Small intestine (tissue), 7 donors: ENCODE results near the gene TCFL5. TPM values are rescaled to one million over a fixed set of nuclear protein-coding genes. Genes with fewer than 3 reads are reported as not detected.

Experiments
- DNase-seq, 2 donors: peaks; one replicate each; pipeline versions ENCODE4 v3.0.0 to v3.0.0-alpha.2; 2013
- FAIRE-seq: peaks from 2 replicates; lab custom pipeline; 2012; peaks lifted over from hg19 to GRCh38; lab: Jason Lieb, UNC
- H3K27ac ChIP-seq, 3 donors: one replicate each; pipeline ENCODE4 v1.5.1; 2013; ENCODE audit warnings: low read length in 2 of 3, mild to moderate bottlenecking in 2 of 3, control low read depth in 1 of 3, inconsistent platforms in 1 of 3, low read depth in 1 of 3, moderate library complexity in 1 of 3
- H3K27me3 ChIP-seq, 3 donors: one replicate each; pipeline ENCODE4 v1.6.1; 2013; ENCODE audit warnings: low read length in 3 of 3, inconsistent platforms in 1 of 3; ENCODE audit not compliant: control insufficient read depth in 3 of 3, insufficient read depth in 3 of 3
- H3K36me3 ChIP-seq, 3 donors: one replicate each; pipeline ENCODE4 v1.6.1; 2013; ENCODE audit warnings: low read length in 3 of 3, inconsistent platforms in 1 of 3, low read depth in 1 of 3, mild to moderate bottlenecking in 1 of 3, moderate library complexity in 1 of 3; ENCODE audit not compliant: control insufficient read depth in 3 of 3, insufficient read depth in 2 of 3
- H3K4me1 ChIP-seq, 3 donors: one replicate each; pipeline ENCODE4 v1.6.1; 2013; ENCODE audit warnings: low read length in 2 of 3, inconsistent platforms in 1 of 3, low read depth in 1 of 3, mild to moderate bottlenecking in 1 of 3, moderate library complexity in 1 of 3; ENCODE audit not compliant: control insufficient read depth in 3 of 3, insufficient read depth in 2 of 3
- H3K4me3 ChIP-seq, 3 donors: one replicate each; pipeline ENCODE4 v1.5.1; 2013; ENCODE audit warnings: low read length in 3 of 3, control low read depth in 1 of 3, inconsistent platforms in 1 of 3, low read depth in 1 of 3, mild to moderate bottlenecking in 1 of 3, moderate library complexity in 1 of 3
- H3K9me3 ChIP-seq, 2 donors: one replicate each; pipeline ENCODE4 v1.6.1; 2013; ENCODE audit warnings: low read depth in 1 of 2, low read length in 1 of 2; ENCODE audit not compliant: control insufficient read depth in 2 of 2, insufficient read depth in 1 of 2
- WGBS, 3 donors: extraction: QIAGEN DNeasy Blood & Tissue Kit; methylation state at CpG; one replicate each; pipeline ENCODE4 v1.1.7; 2013; 5-methylcytosine and 5-hydroxymethylcytosine counted together
- polyA plus RNA-seq, 4 donors: library from polyadenylated mRNA; stranded (reverse) in 3 of 4; unstranded in 1 of 4; fragments of 200-250 nt in 3 of 4; fragments of 120-200 nt in 1 of 4; gene quantifications; one replicate each; pipeline versions ENCODE4 v1.2.1 to v1.2.3, GENCODE V29; 2013
- donor health status: healthy with polysubstance abuse.
- donor health status: control.
- donor health status: control.
- donor health status: Bipolar disorder and iron deficiency.
- donor health status: healthy.

TCFL5 gene
- polyA plus RNA-seq, 4 donors = 4.2 to 5.7 (median 4.6) TPM

GRCh38 chr20:62887152-62887859 lies 25.7 kb upstream of the TCFL5 start:
- FAIRE-seq (no peak), DNase-seq (peak in 1 of 2 donors; percentile 83)
- Histone ChIP-seq H3K4me3 (no peak overlapping the region), H3K36me3 (peaks cover 26 to 58% (median 34%) of the 10 kb centered on the region in 3 donors), H3K27me3 (no peaks in the 10 kb centered on the region), H3K27ac (peak overlapping the region in 1 of 3 donors; percentile 45), H3K4me1 (no peaks in the 10 kb centered on the region), H3K9me3 (no peaks in the 10 kb centered on the region)
- 12 to 56% (median 46%) methylated on average over 13 of the region's 13 CpGs for WGBS, 3 donors

GRCh38 chr20:62886709-62887058 lies 25.1 kb upstream of the TCFL5 start:
- H3K27ac ChIP-seq = peak overlapping the region in 1 of 3 donors; percentile 45
- 69 to 78% (median 72%) methylated on average over 7 of the region's 7 CpGs for WGBS, 3 donors
- no peak for FAIRE-seq

GRCh38 chr20:62885896-62886708 lies 24.5 kb upstream of the TCFL5 start:
- no peaks in the 10 kb centered on the region for H3K9me3 ChIP-seq
- H3K36me3 ChIP-seq = peaks cover 22 to 60% (median 26%) of the 10 kb centered on the region in 3 donors
- H3K4me3 ChIP-seq = no peak overlapping the region
- H3K27ac ChIP-seq = peak overlapping the region in 1 of 3 donors; percentile 57
- DNase-seq (no peak), FAIRE-seq (no peak)
- no peaks in the 10 kb centered on the region for H3K4me1 ChIP-seq
- 66 to 78% (median 75%) methylated on average over 23 of the region's 23 CpGs for WGBS, 3 donors
- H3K27me3 ChIP-seq = no peaks in the 10 kb centered on the region

More at GRCh38 chr20:62886709-62887058, 25.1 kb upstream of the TCFL5 start:
- DNase-seq = no peak
- Histone ChIP-seq H3K27me3 (no peaks in the 10 kb centered on the region), H3K4me3 (no peak overlapping the region), H3K4me1 (no peaks in the 10 kb centered on the region), H3K36me3 (peaks cover 23 to 60% (median 29%) of the 10 kb centered on the region in 3 donors), H3K9me3 (no peaks in the 10 kb centered on the region)

- no peak for DNase-seq
- Histone ChIP-seq H3K36me3 (peaks cover 21 to 61% (median 27%) of the 10 kb centered on the region in 3 donors), H3K9me3 (no peaks in the 10 kb centered on the region), H3K4me1 (no peaks in the 10 kb centered on the region), H3K27ac (peak overlapping the region in 1 of 3 donors; percentile 57), H3K4me3 (no peak overlapping the region), H3K27me3 (no peaks in the 10 kb centered on the region)
- WGBS, 3 donors = 69 to 83% (median 78%) methylated on average over 20 of the region's 20 CpGs
- no peak for FAIRE-seq
Measured at GRCh38 chr20:62885046-62885895, 23.6 kb upstream of the TCFL5 start.

- Histone ChIP-seq H3K36me3 (peaks cover 16 to 61% (median 22%) of the 10 kb centered on the region in 3 donors), H3K27ac (no peak overlapping the region), H3K4me1 (no peaks in the 10 kb centered on the region), H3K4me3 (no peak overlapping the region), H3K27me3 (no peaks in the 10 kb centered on the region), H3K9me3 (no peaks in the 10 kb centered on the region)
- 64 to 80% (median 78%) methylated on average over 8 of the region's 8 CpGs for WGBS, 3 donors
- FAIRE-seq = no peak
- DNase-seq = no peak
Measured at GRCh38 chr20:62884556-62884955, 22.9 kb upstream of the TCFL5 start.

- H3K9me3 ChIP-seq = no peaks in the 10 kb centered on the region
Measured at GRCh38 chr20:62882426-62882825, 20.8 kb upstream of the TCFL5 start.

GRCh38 chr20:62881662-62882395 lies 20.2 kb upstream of the TCFL5 start:
- WGBS, 3 donors = 94 to 96% (median 95%) methylated on average over 46 of the region's 46 CpGs
- no peak overlapping the region for H3K4me3 ChIP-seq
- peaks cover 6 to 43% (median 12%) of the 10 kb centered on the region in 3 donors for H3K36me3 ChIP-seq
- peaks cover 0 to 7% (median 0%) of the 10 kb centered on the region in 3 donors for H3K4me1 ChIP-seq
- no peak overlapping the region for H3K27ac ChIP-seq
- H3K27me3 ChIP-seq = no peaks in the 10 kb centered on the region
- FAIRE-seq (no peak), DNase-seq (no peak)
- H3K9me3 ChIP-seq = no peaks in the 10 kb centered on the region

More at GRCh38 chr20:62882426-62882825, 20.8 kb upstream of the TCFL5 start:
- Histone ChIP-seq H3K27me3 (no peaks in the 10 kb centered on the region), H3K4me3 (no peak overlapping the region), H3K27ac (no peak overlapping the region), H3K36me3 (peaks cover 8 to 46% (median 14%) of the 10 kb centered on the region in 3 donors), H3K4me1 (peaks cover 0 to 2% (median 0%) of the 10 kb centered on the region in 3 donors)
- FAIRE-seq = no peak
- 90 to 94% (median 91%) methylated on average over 15 of the region's 15 CpGs for WGBS, 3 donors
- DNase-seq = no peak
